Activated CD8-positive, alpha-beta memory T cell treated with anti-CD3 and anti-CD28 coated beads, Interleukin-2, amount 50 U/mL, for 1 hour (primary cell): ENCODE measurements around the gene FOXRED2.
"Not testable (repeated sequence)": the region's sequence is repeated elsewhere in the genome, so short reads cannot be mapped to it uniquely, and the experiment has no call there.

ENCODE experiments used
- DNase-seq: peaks from one replicate; pipeline ENCODE4 v3.0.0-alpha.2; 2020; ENCODE audit errors: extremely low read depth

FOXRED2 gene

GRCh38 chr22:36506637-36507517 is at the start of gene FOXRED2:
Gene FOXRED2, minus strand, starts transcription at chr22:36507040. Its CDS starts 618 bp downstream, at chr22:36506422.
- DNase-seq = peak; percentile 59

GRCh38 chr22:36554098-36554497 is 47.3 kb upstream of the FOXRED2 start:
- no peak for DNase-seq

GRCh38 chr22:36552289-36552688 is 45.4 kb upstream of the FOXRED2 start:
- DNase-seq = no peak

- DNase-seq = no peak
These were observed 44.1 kb upstream of the FOXRED2 start for GRCh38 chr22:36550701-36551495.

GRCh38 chr22:36549033-36549432 is 42.2 kb upstream of the FOXRED2 start:
- no peak for DNase-seq

- DNase-seq = no peak
These were observed 41.8 kb upstream of the FOXRED2 start for GRCh38 chr22:36548606-36549005.

- DNase-seq = no peak
These were observed 40.1 kb upstream of the FOXRED2 start for GRCh38 chr22:36546932-36547331.

- no peak for DNase-seq
These were observed 39.4 kb upstream of the FOXRED2 start for GRCh38 chr22:36546092-36546804.

GRCh38 chr22:36544107-36544620 is 37.3 kb upstream of the FOXRED2 start:
- no peak for DNase-seq

GRCh38 chr22:36541831-36542411 is 35.1 kb upstream of the FOXRED2 start:
- no peak for DNase-seq

GRCh38 chr22:36540867-36541642 is 34.2 kb upstream of the FOXRED2 start:
- DNase-seq = no peak

- DNase-seq = no peak
These were observed 31.7 kb upstream of the FOXRED2 start for GRCh38 chr22:36538529-36538928.

- DNase-seq = no peak
These were observed 29.9 kb upstream of the FOXRED2 start for GRCh38 chr22:36536717-36537116.

- not testable (repeated sequence) for DNase-seq
These were observed 26.5 kb upstream of the FOXRED2 start for GRCh38 chr22:36533320-36533719.

GRCh38 chr22:36532466-36532865 is 25.6 kb upstream of the FOXRED2 start:
- DNase-seq = no peak

GRCh38 chr22:36528795-36529751 is 22.2 kb upstream of the FOXRED2 start, which contains the start of gene EIF3D:
Gene EIF3D, minus strand, starts transcription at chr22:36529166. Its CDS starts 3,045 bp downstream, at chr22:36526121.
- DNase-seq = peak; percentile 97

- no peak for DNase-seq
These were observed 21.5 kb upstream of the FOXRED2 start for GRCh38 chr22:36528341-36528740.

GRCh38 chr22:36522662-36523061 is 15.8 kb upstream of the FOXRED2 start:
- no peak for DNase-seq

GRCh38 chr22:36520423-36520822 is 13.6 kb upstream of the FOXRED2 start:
- no peak for DNase-seq
